Measurements from ENCODE around the gene UNC80.

The UNC80 gene

GRCh38 chr2:209917154-209917771, 145.6 kb downstream of the UNC80 start:
- DNase-seq (ENCODE audit: low spot score): no peak

DNA sequence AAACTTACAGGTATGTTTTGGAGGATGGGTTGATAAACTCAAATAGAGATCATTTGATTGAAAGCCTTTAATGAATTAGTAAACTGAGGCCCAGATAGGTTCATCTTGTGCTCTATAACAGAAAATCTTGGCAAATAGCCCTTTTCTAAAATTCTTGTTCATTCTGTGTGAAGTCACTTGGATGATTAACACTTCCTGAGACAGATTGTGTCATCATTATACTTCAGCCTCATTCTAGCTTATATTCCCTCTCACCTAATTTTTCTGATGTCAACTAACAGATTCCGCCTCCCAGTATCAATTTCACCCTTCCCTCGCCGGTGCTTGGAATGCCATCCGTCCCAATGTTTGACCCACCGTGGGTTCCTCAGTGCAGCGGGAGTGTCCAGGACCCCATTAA, 146.6 kb downstream of the UNC80 start:
- DNase-seq (ENCODE audit: low spot score): no peak

- no peak for DNase-seq (ENCODE audit: low spot score)
Measured at GRCh38 chr2:209922116-209922515, 150.5 kb downstream of the UNC80 start.

DNA sequence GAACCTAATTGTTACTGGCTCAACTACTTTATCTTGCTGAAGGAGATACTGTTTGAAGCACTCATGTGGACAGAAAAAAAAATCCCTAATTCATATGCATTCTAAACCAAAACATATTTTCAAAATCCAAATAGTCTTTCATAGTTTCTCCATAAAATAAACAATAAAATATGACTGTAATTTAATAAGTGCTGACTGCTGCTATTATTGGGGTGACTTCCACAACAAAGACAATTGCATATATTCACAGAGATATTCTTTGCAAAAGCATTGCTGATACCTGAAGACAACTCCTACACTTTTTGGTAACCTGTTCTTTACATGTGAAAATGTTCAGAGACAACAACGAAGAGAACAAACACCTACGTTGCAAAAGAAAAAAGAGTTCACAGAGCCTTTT, 157.7 kb downstream of the UNC80 start:
- DNase-seq (ENCODE audit: low spot score): no peak

DNA sequence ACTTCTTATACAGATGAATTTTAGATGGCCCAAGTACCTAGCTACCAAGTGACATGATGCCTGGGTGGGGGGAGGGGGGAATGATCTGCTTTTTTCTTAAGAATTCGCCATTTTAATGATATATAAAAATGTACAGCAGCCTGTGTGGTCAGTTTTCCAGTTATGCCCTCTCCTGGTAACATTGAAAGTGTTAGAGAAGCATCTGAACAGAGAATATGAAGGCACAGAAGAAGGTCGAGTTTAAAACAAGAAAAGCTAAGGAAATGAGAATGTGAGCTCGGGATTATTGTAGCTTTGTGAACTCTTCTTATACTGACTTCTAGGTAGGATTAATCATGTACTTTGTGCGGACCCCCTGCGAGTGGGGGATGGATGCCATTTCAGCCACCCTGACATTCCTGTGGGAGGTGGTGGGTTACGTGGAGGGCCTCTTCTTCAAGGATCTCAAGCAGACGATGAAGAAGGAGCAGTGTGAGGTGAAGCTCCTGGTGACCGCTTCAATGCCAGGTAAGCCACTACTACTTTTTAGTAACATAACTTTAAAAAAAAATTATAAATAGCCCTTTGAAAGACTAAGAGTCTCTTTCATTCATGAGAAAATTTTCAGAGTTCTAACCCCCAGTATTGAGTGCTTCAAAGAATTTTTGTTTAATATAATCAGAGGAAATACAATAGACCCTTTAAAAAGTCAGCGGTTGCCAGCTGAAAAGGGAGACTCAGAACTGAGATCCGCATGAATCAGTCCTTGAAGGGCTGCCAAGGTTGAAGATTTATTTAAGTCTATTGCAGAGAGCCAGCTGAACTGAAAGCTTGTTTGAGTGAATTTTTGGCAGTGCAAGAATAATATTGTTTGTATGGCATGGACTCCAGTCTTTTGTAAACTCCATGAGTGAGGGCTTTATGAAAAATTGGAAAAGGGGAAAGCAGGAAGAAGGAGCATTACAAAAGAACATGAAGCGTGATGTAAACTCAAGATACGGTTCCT, 162.2 kb downstream of the UNC80 start:
- no peak for DNase-seq (ENCODE audit: low spot score)

DNA sequence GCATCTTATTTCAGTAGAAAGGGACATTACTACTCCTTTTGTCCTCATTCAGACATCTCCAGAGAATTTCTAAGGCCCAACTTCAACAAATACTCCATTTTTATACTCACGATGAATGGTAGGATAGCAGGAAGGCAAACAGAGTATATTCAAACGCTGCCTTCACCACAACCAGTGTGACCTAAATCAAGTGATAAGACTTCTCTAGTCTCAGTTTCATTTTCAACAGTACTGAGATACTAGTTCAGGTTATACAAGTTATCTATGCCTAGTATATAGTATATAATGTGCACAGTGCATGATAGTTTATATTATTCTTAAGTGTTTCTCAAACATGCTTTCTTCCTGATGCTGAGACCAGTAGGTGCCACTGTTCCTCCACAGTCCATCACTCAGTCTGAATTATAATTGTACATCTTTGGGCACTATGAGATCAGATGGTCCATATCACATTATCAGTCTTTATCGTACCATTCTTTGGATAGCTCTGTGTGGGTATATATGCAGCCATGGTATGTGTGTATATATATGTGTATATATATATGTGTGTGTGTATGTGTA, 164.6 kb downstream of the UNC80 start:
- DNase-seq (ENCODE audit: low spot score): no peak

DNA sequence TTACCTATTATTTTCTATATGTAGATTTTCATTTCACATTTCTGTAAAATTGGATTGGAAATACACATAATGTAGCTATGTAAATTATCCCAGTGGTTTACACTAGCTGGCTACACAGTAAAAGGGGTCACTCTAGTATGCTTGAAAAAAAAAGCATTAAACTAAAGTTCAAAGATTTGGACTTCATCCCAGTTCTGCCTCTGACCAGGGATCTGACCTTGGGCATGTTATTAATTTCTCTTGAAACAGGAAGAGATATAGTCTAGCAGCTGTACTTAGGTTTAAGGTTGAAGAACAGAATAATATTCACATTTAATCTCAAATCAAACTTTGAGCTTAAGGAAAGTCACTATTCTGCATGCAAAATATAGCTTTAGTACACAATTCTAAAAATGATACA, 166.3 kb downstream of the UNC80 start:
- no peak for DNase-seq (ENCODE audit: low spot score)

- DNase-seq (ENCODE audit: low spot score): no peak
Measured at GRCh38 chr2:209938906-209939305, 167.3 kb downstream of the UNC80 start.

- DNase-seq (ENCODE audit: low spot score): no peak
Measured at GRCh38 chr2:209940936-209941335, 169.3 kb downstream of the UNC80 start.

DNA sequence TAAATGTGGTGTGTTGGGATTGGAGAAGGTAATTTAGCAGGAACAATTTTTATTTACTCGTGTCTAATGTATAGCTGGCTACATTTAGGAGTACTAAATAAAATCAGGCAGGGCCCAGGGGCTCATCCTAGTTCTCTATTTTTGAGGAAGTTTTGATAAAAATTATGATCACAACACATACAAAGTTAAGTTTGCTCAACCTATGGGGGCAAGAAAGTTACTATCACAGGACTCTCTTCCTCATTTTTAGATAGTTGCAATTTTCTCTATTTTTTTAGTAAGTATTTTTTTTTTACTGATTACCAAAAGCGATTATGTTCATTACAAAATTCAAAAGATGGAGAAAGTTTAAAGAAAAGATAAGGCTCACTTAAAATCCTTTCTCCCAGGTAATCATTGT, 170.8 kb downstream of the UNC80 start:
- no peak for DNase-seq (ENCODE audit: low spot score)

- DNase-seq (ENCODE audit: low spot score): no peak
Measured at GRCh38 chr2:209942936-209943605, 171.4 kb downstream of the UNC80 start.

GRCh38 chr2:209943776-209944175, 172.1 kb downstream of the UNC80 start:
- no peak for DNase-seq (ENCODE audit: low spot score)

GRCh38 chr2:209946539-209946938, 174.9 kb downstream of the UNC80 start:
- no peak for DNase-seq (ENCODE audit: low spot score)

DNA sequence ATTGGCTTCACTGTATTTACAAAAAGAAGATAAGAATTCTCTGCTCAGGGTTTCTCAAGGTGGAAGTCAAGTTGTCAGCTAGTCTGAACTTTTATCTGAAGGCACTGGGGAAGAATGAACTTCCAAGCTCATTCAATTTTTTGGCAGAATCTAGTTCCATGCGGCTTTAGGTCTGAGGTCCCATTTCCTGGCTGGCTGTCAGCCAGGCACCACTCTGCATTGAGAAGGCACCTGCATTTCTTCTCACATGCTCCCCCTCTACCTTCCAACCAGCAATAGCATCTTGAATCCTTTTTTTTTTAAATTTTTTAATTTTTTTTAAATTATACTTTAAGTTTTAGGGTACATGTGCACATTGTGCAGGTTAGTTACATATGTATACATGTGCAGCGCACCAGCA, 184.6 kb downstream of the UNC80 start:
- no peak for DNase-seq (ENCODE audit: low spot score)

DNA sequence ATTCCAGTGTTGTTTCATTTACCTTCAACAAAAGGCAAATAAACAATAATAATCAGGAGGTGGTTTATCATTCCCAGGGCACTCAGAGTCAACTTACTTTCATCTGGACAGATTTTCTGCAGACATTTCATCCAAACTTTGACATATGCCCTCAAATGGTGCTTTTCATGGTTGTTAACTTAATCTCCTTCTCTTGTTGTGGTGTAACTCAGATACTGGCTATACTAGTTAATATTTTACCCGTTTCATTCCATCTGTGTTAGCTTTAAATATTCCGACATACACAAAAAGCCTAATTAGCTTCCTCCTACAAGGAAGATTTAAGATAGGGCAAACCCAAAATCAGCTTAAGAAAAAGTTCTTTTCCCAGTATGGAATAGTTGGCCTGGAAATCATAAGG, 186.4 kb downstream of the UNC80 start:
- DNase-seq (ENCODE audit: low spot score): no peak

DNA sequence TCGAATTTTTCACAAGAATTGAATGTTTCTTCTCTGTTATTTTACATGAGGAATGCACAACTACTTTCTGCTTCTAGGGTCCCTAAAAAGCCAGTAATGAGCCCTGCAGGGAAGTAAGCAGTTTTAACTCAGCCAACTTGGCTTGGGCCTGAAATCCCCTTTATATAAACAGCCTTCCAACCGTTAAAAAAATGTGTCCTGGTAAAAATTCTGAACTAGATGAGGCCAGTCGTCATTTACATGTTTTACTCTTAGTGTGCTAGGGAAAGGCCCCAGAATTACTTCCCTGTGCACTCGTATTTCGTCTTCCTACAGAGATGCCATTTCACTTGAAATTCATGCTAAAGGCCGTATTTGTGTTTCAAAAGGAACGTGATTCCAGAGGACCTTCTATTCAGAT, 188.4 kb downstream of the UNC80 start:
- DNase-seq (ENCODE audit: low spot score): no peak

- DNase-seq (ENCODE audit: low spot score): peak; percentile 41
Measured at GRCh38 chr2:209960676-209961630, 189.3 kb downstream of the UNC80 start.

DNA sequence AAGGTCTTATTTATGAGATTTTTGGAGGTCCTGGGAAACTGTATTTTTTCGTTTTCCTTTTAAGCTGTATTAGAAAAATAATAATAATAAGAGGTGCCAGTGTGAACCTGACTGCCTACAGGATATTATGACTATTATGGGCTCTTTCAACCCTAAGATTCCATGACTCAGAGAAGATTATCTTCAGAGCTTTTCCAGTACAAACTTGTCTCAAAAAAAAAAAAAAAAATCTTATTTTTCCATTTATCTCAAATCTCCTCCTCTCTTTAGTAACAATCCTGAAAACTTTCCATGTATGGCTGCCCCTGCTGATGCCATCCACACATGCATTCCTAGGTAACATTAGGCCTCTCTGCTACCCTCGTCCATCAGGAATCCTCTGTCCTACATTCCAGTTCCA, 194.1 kb downstream of the UNC80 start:
- no peak for DNase-seq (ENCODE audit: low spot score)

- DNase-seq (ENCODE audit: low spot score): no peak
Measured at GRCh38 chr2:209969692-209970091, 198.1 kb downstream of the UNC80 start.

DNA sequence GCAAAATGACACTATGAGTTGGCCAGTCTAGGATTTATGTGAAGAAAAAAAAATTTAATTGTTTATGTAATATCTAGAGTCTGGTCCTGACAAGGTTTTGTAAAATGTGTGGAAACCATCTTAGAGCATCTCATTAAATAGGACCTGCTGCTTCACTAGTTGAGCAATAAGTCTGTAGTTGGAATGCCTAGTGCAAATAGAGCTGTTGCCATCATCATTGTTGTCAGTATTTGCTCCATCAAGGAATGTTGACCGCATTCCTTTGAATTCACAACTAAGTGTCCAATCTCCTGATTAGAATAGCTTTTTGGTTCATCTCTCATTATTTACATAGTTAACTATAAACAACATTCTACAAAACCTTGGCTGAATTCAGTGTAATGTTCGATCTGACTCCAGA, 198.6 kb downstream of the UNC80 start:
- DNase-seq (ENCODE audit: low spot score): no peak

- DNase-seq (ENCODE audit: low spot score): no peak
Measured at GRCh38 chr2:209970711-209971110, 199.1 kb downstream of the UNC80 start.

Data from CD4-positive, alpha-beta T cell treated with Interleukin-15 for 4 hours (primary cell).